ENCODE measurements around the gene RDH13.
A peak's percentile ranks its signal among the peaks of the same experiment; 100 is the strongest.

Gene RDH13

GRCh38 chr19:55079400-55080038, 16.6 kb upstream of the RDH13 start:
- no peak for DNase-seq (ENCODE audit: low read depth)
- TF ChIP-seq CTCF (IDR thresholded peaks at IDR 0.05; ENCODE audit: low read depth, low read length, missing control alignments) = no peak
- H3K4me3 ChIP-seq (ENCODE audit: low read depth, low read length) = no peak overlapping the region

GRCh38 chr19:55078996-55079395, 16.0 kb upstream of the RDH13 start:
- DNase-seq (ENCODE audit: low read depth) = no peak
- TF ChIP-seq CTCF (IDR thresholded peaks at IDR 0.05; ENCODE audit: low read depth, low read length, missing control alignments) = no peak
- H3K4me3 ChIP-seq (ENCODE audit: low read depth, low read length) = no peak overlapping the region

GRCh38 chr19:55077106-55077505, 14.2 kb upstream of the RDH13 start:
- DNase-seq (ENCODE audit: low read depth) = no peak
- H3K4me3 ChIP-seq (ENCODE audit: low read depth, low read length) = no peak overlapping the region
- no peak for TF ChIP-seq CTCF (IDR thresholded peaks at IDR 0.05; ENCODE audit: low read depth, low read length, missing control alignments)

- H3K4me3 ChIP-seq (ENCODE audit: low read depth, low read length) = no peak overlapping the region
- DNase-seq (ENCODE audit: low read depth) = no peak
- TF ChIP-seq CTCF (IDR thresholded peaks at IDR 0.05; ENCODE audit: low read depth, low read length, missing control alignments) = no peak
Observed at GRCh38 chr19:55076321-55076720, 13.4 kb upstream of the RDH13 start.

- DNase-seq (ENCODE audit: low read depth) = no peak
- H3K4me3 ChIP-seq (ENCODE audit: low read depth, low read length) = no peak within 1 kb of the TSS
- TF ChIP-seq CTCF (IDR thresholded peaks at IDR 0.05; ENCODE audit: low read depth, low read length, missing control alignments) = no peak
Observed at GRCh38 chr19:55075371-55075998, 12.5 kb upstream of the RDH13 start, which contains the start of gene EPS8L1. Gene EPS8L1 (plus strand): TSS chr19:55075869. CDS start chr19:55076445, 576 bp downstream.

GRCh38 chr19:55071913-55072312, 9.0 kb upstream of the RDH13 start:
- TF ChIP-seq CTCF (IDR thresholded peaks at IDR 0.05; ENCODE audit: low read depth, low read length, missing control alignments) = no peak
- DNase-seq (ENCODE audit: low read depth) = no peak
- no peak overlapping the region for H3K4me3 ChIP-seq (ENCODE audit: low read depth, low read length)

GRCh38 chr19:55071129-55071502, 8.2 kb upstream of the RDH13 start:
- no peak overlapping the region for H3K4me3 ChIP-seq (ENCODE audit: low read depth, low read length)
- no peak for TF ChIP-seq CTCF (IDR thresholded peaks at IDR 0.05; ENCODE audit: low read depth, low read length, missing control alignments)
- peak; percentile 41 for DNase-seq (ENCODE audit: low read depth)

All from GM12864 (cell line).